NCI-H2029 treated with DMSO at 0.1 percent for 48 hours (cell line): ENCODE results near the gene MARCHF9.
A peak's percentile ranks its signal among the peaks of the same experiment; 100 is the strongest.
"Not testable (repeated sequence)": the region's sequence is repeated elsewhere in the genome, so short reads cannot be mapped to it uniquely, and the experiment has no call there.

Source experiments
- DNase-seq: peaks from one replicate; lab custom pipeline; 2025; lab: John Stamatoyannopoulos, UW

The MARCHF9 gene

GRCh38 chr12:57769594-57769993 lies 14.7 kb downstream of the MARCHF9 start:
- DNase-seq: no peak

- no peak for DNase-seq
Observed at GRCh38 chr12:57770734-57771133, 15.8 kb downstream of the MARCHF9 start.

GRCh38 chr12:57771236-57771872 lies 16.5 kb downstream of the MARCHF9 start:
- peak; percentile 58 for DNase-seq

- peak; percentile 65 for DNase-seq
Observed at GRCh38 chr12:57771873-57772428, 17.0 kb downstream of the MARCHF9 start, which contains the start of gene METTL1. Gene METTL1, minus strand, starts transcription at chr12:57772105. Its CDS starts 22 bp downstream, at chr12:57772083.

- DNase-seq: no peak
Observed at GRCh38 chr12:57772429-57773322, 17.8 kb downstream of the MARCHF9 start, which contains the start of gene EEF1AKMT3. Gene EEF1AKMT3, plus strand, starts transcription at chr12:57772614. Its CDS starts 111 bp downstream, at chr12:57772725.

GRCh38 chr12:57774634-57775033 lies 19.7 kb downstream of the MARCHF9 start:
- DNase-seq: not testable (repeated sequence)

- DNase-seq: no peak
Observed at GRCh38 chr12:57775044-57775443, 20.1 kb downstream of the MARCHF9 start.

- DNase-seq: no peak
Observed at GRCh38 chr12:57775563-57776246, 20.8 kb downstream of the MARCHF9 start.

GRCh38 chr12:57776247-57776587 lies 21.3 kb downstream of the MARCHF9 start:
- no peak for DNase-seq

GRCh38 chr12:57777367-57777766 lies 22.5 kb downstream of the MARCHF9 start:
- DNase-seq: no peak

GRCh38 chr12:57777911-57778310 lies 23.0 kb downstream of the MARCHF9 start:
- DNase-seq: no peak

- DNase-seq: no peak
Observed at GRCh38 chr12:57779736-57780135, 24.8 kb downstream of the MARCHF9 start.

GRCh38 chr12:57780284-57780897 lies 25.5 kb downstream of the MARCHF9 start:
- no peak for DNase-seq

- DNase-seq: no peak
Observed at GRCh38 chr12:57781244-57781643, 26.3 kb downstream of the MARCHF9 start.

GRCh38 chr12:57781801-57782200 lies 26.9 kb downstream of the MARCHF9 start:
- DNase-seq: no peak

- no peak for DNase-seq
Observed at GRCh38 chr12:57782243-57782607, 27.3 kb downstream of the MARCHF9 start.

GRCh38 chr12:57782608-57783465 lies 27.9 kb downstream of the MARCHF9 start, which contains the start of gene TSFM:
Gene TSFM, plus strand, starts transcription at chr12:57782787. Its CDS starts 15 bp downstream, at chr12:57782802.
- peak; percentile 83 for DNase-seq

GRCh38 chr12:57783466-57783801 lies 28.5 kb downstream of the MARCHF9 start:
- DNase-seq: no peak

- DNase-seq: no peak
Observed at GRCh38 chr12:57783861-57784260, 29.0 kb downstream of the MARCHF9 start.

- DNase-seq: no peak
Observed at GRCh38 chr12:57793920-57794319, 39.0 kb downstream of the MARCHF9 start.

GRCh38 chr12:57795354-57795753 lies 40.5 kb downstream of the MARCHF9 start:
- DNase-seq: no peak
